ENCODE data around the gene PSMB1. TPM values are rescaled to one million over a fixed set of nuclear protein-coding genes. Genes with fewer than 3 reads are reported as not detected.

Gene PSMB1
- total and polyA plus RNA-seq, 9 of the 15 experiments (the other 6 are each of a cell fraction or from before 2014, with no cell fraction given): 447 to 2,953 (median 884) TPM

GRCh38 chr6:170584181-170584953 is 31.3 kb upstream of the PSMB1 start, which contains the start of gene PDCD2 (continued):
- TF ChIP-seq RB1 (IDR thresholded peaks at IDR 0.05; ENCODE audit: low read depth) (peak; percentile 88), ZNF133 (CRISPR knock-in tag; IDR thresholded peaks at IDR 0.05) (no peak), SRSF9 (IDR thresholded peaks at IDR 0.05; ENCODE audit: borderline replicate concordance, low read depth, low read length) (no peak), NFIX (CRISPR knock-in tag; IDR thresholded peaks at IDR 0.05; ENCODE audit: low read depth) (no peak), ZSCAN29 (IDR thresholded peaks at IDR 0.05) (no peak; the same call in 1 of the 2 replicates), SP1 (CRISPR knock-in tag; IDR thresholded peaks at IDR 0.05) (peak; percentile 82), THRAP3 (IDR thresholded peaks at IDR 0.05; ENCODE audit: borderline replicate concordance) (no peak), PML (IDR thresholded peaks at IDR 0.05; ENCODE audit: low read length) (peak; percentile 30), FUS (optimal IDR thresholded peaks at IDR 0.05; ENCODE audit: low read depth, low read length) (peak; percentile 50), GABPB2 (CRISPR knock-in tag; conservative IDR thresholded peaks at IDR 0.05) (no peak), REST (IDR thresholded peaks at IDR 0.05; ENCODE audit: borderline replicate concordance) (peak; percentile 19), REST (CRISPR knock-in tag; IDR thresholded peaks at IDR 0.05; ENCODE audit: low read depth) (peak; percentile 48; the same call in 1 of the 2 replicates), CTBP1 (IDR thresholded peaks at IDR 0.05; ENCODE audit: borderline replicate concordance) (peak; percentile 93), SOX6 (IDR thresholded peaks at IDR 0.05) (peak; percentile 67; the same call in 1 of the 2 replicates), ZNF3 (CRISPR knock-in tag; IDR thresholded peaks at IDR 0.05) (no peak), BRD9 (IDR thresholded peaks at IDR 0.05; ENCODE audit: low read depth, partially characterized antibody) (peak; percentile 64), ZNF124 (CRISPR knock-in tag; IDR thresholded peaks at IDR 0.05) (no peak), DMBX1 (CRISPR knock-in tag; IDR thresholded peaks at IDR 0.05; ENCODE audit: borderline replicate concordance) (no peak), CBX2 (IDR thresholded peaks at IDR 0.05; ENCODE audit: insufficient read depth, low read length, poor library complexity, severe bottlenecking) (no peak), ZNF316 (IDR thresholded peaks at IDR 0.05) (no peak), ZNF668 (CRISPR knock-in tag; IDR thresholded peaks at IDR 0.05) (no peak)
- TF ChIP-seq, protein P1, sequence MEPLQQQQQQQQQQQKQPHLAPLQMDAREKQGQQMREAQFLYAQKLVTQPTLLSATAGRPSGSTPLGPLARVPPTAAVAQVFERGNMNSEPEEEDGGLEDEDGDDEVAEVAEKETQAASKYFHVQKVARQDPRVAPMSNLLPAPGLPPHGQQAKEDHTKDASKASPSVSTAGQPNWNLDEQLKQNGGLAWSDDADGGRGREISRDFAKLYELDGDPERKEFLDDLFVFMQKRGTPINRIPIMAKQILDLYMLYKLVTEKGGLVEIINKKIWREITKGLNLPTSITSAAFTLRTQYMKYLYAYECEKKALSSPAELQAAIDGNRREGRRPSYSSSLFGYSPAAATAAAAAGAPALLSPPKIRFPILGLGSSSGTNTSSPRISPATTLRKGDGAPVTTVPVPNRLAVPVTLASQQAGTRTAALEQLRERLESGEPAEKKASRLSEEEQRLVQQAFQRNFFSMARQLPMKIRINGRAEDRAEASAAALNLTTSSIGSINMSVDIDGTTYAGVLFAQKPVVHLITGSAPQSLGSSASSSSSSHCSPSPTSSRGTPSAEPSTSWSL (CRISPR knock-in tag; IDR thresholded peaks at IDR 0.05; ENCODE audit: borderline replicate concordance): peak; percentile 84; the same call in 1 of the 2 replicates

Data from K562 (cell line).